Fibroblast of skin of abdomen (primary cell): ENCODE results near the gene MED12L.

ENCODE experiments used
- DNase-seq: peaks from one replicate; pipeline ENCODE4 v3.0.0-alpha.2; 2013

The MED12L gene

GRCh38 chr3:151462278-151462780 lies 376.9 kb downstream of the MED12L start:
- DNase-seq, result no peak

GRCh38 chr3:151462991-151463390 lies 377.5 kb downstream of the MED12L start:
- DNase-seq, result no peak

- no peak for DNase-seq
Observed at GRCh38 chr3:151467069-151467468, 381.6 kb downstream of the MED12L start.

- peak; percentile 55 for DNase-seq
Observed at GRCh38 chr3:151468284-151468917, 382.9 kb downstream of the MED12L start.

GRCh38 chr3:151476344-151477018 lies 391.0 kb downstream of the MED12L start:
- DNase-seq, result no peak

- no peak for DNase-seq
Observed at GRCh38 chr3:151477591-151478334, 392.3 kb downstream of the MED12L start.

GRCh38 chr3:151478335-151478697 lies 392.9 kb downstream of the MED12L start:
- DNase-seq, result no peak

- DNase-seq, result no peak
Observed at GRCh38 chr3:151479452-151479851, 394.0 kb downstream of the MED12L start.

GRCh38 chr3:151480492-151480891 lies 395.0 kb downstream of the MED12L start:
- no peak for DNase-seq

- DNase-seq, result no peak
Observed at GRCh38 chr3:151483488-151483887, 398.0 kb downstream of the MED12L start.

- DNase-seq, result no peak
Observed at GRCh38 chr3:151483961-151484520, 398.6 kb downstream of the MED12L start.
